CD4-positive, alpha-beta T cell (primary cell): Measurements from ENCODE around the gene COG7. TPM values are rescaled to one million over a fixed set of nuclear protein-coding genes. Genes with fewer than 3 reads are reported as not detected.

Experiments used
- ATAC-seq: fragments of 200-7000 bp; cut with Tn5 transposase; one replicate; pipeline ENCODE4 v1.10.0; 2022; ENCODE audit warnings: mild to moderate bottlenecking; ENCODE audit not compliant: poor library complexity
- CTCF ChIA-PET: fragments of 350-600 bp; sonication (Branson Sonifier 250); formaldehyde crosslinking; loops from one replicate; lab custom pipeline; 2021; ENCODE audit warnings: antibody characterized with exemption, inconsistent platforms; lab: Charles Lee
- POLR2A ChIA-PET: fragments of 350-600 bp; sonication (Branson Sonifier 250); formaldehyde crosslinking; loops from one replicate; lab custom pipeline; 2021; ENCODE audit warnings: antibody characterized with exemption, inconsistent platforms; lab: Charles Lee
- DNase-seq, 14 experiments: peaks; one replicate each; pipeline ENCODE4 v3.0.0-alpha.2; 2013 to 2020; ENCODE audit warnings: mixed read lengths in 2 of 14
- H3K27ac ChIP-seq, 2 donors: one replicate each; pipeline versions ENCODE4 v1.5.1 to v1.7.0; 2013; ENCODE audit warnings: low read length in 2 of 2, low read depth in 1 of 2, mild to moderate bottlenecking in 1 of 2
- H3K27me3 ChIP-seq, 2 experiments: 1 replicate in 1 of 2; 2 replicates in 1 of 2; pipeline versions ENCODE4 v1.6.1 to v1.7.0; 2013; ENCODE audit warnings: low read length in 2 of 2, control low read depth in 1 of 2, mild to moderate bottlenecking in 1 of 2, moderate library complexity in 1 of 2; ENCODE audit not compliant: insufficient read depth in 2 of 2, control insufficient read depth in 1 of 2
- H3K36me3 ChIP-seq: one replicate; pipeline ENCODE4 v1.6.1; 2013; ENCODE audit warnings: low read length, control low read depth; ENCODE audit not compliant: insufficient read depth
- H3K4me1 ChIP-seq: one replicate; pipeline ENCODE4 v1.6.1; 2013; ENCODE audit warnings: low read length, control low read depth; ENCODE audit not compliant: insufficient read depth
- H3K4me3 ChIP-seq: one replicate; pipeline ENCODE4 v1.5.1; 2013; ENCODE audit warnings: mild to moderate bottlenecking, low read length, moderate library complexity
- H3K9me3 ChIP-seq, 2 experiments: 1 replicate in 1 of 2; 2 replicates in 1 of 2; pipeline versions ENCODE4 v1.6.1 to v1.7.0; 2013; ENCODE audit warnings: low read length in 2 of 2, mild to moderate bottlenecking in 2 of 2, control low read depth in 1 of 2, moderate library complexity in 1 of 2; ENCODE audit not compliant: control insufficient read depth in 1 of 2, insufficient read depth in 1 of 2
- H3K27ac Mint-ChIP-seq: one replicate; pipeline ENCODE4 v1.8.0; 2020; ENCODE audit warnings: mixed read lengths
- H3K27me3 Mint-ChIP-seq: one replicate; pipeline ENCODE4 v1.8.0; 2021; ENCODE audit warnings: mixed read lengths
- H3K36me3 Mint-ChIP-seq: one replicate; pipeline ENCODE4 v1.8.0; 2021; ENCODE audit warnings: low read depth, mixed read lengths
- H3K4me1 Mint-ChIP-seq: one replicate; pipeline ENCODE4 v1.8.0; 2021; ENCODE audit warnings: low read depth, mixed read lengths
- H3K4me3 Mint-ChIP-seq: one replicate; pipeline ENCODE4 v1.8.0; 2020; ENCODE audit warnings: mild to moderate bottlenecking, mixed read lengths
- H3K9me3 Mint-ChIP-seq: one replicate; pipeline ENCODE4 v1.8.0; 2020; ENCODE audit warnings: mixed read lengths
- intact Hi-C, 2 experiments: fragments of 100-400 bp; cut with DNase I in 1 of 2; cut with micrococcal nuclease in 1 of 2; formaldehyde crosslinking; loops; one replicate each; pipeline versions ENCODE4 v1.15.1 to v1.9.0; 2023 to 2025; cut with DNase I, micrococcal nuclease
- total RNA-seq, 174 experiments: library from RNA in 2 of 174; stranded (reverse) in 2 of 174; gene quantifications; one replicate each; pipeline ENCODE4 v1.2.3 and lab custom pipeline; 2021 to 2026
- TF ChIP-seq, protein P1 (sequence below): fragments of 200-600 bp; IDR thresholded peaks from one replicate; pipeline ENCODE4 v1.8.0; 2022; ENCODE audit warnings: antibody characterized with exemption, mild to moderate bottlenecking

Gene COG7
- total RNA-seq, 2 experiments from 2014 or later, result 12.6 to 13.6 TPM

DNA sequence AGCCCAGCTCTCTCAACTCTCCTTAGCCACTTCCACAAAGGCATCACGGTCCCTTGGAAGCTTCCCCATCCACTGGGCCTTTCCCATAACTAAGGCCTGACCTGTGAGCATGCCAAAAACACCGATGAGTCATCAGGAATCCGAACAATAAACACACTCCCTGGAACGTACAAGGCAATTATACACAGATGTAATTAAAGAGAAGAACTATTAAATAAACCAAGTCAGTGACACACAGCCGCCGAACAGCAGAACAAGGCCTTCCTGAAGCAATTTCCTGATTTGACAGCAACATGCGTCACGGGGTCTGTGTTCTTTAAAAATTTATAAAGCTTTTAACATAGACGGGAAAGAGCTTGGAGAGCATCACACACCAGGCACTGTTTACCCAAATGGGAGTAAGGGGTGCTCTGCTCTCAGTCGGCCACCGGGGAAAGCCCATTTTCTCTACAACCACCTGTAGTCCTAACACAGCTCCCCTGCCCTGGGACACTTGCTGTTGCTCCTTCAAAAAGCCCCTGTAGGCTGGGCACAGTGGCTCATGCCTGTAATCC lies 29.4 kb downstream of the COG7 start:
- no peak overlapping the region for H3K4me3 Mint-ChIP-seq
- no peak overlapping the region for H3K27ac ChIP-seq

DNA sequence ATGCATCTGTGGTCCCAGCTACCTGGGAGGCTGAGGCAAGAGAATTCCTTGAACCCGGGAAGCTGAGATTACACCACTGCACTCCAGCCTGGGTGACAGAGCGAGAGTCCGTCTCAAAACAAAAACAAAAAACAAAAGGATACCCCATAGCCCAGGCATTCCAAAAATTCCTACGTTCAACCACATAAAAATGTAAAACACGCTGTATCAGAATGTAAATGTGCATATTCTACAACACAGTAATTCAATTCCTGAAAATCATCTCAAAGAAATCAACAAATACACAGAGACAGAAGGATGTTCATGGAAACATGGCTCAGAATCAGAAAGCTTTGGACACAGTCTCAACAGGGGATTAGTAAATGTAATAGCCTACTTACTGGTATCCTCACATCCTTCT lies 33.0 kb downstream of the COG7 start:
- Histone ChIP-seq H3K27ac (no peak overlapping the region), H3K9me3 (no peaks in the 10 kb centered on the region), H3K4me1 (no peaks in the 10 kb centered on the region), H3K36me3 (peaks cover 51% of the 10 kb centered on the region), H3K27me3 (no peaks in the 10 kb centered on the region), H3K4me3 (no peak overlapping the region)
- no peak for DNase-seq
- Mint-ChIP-seq H3K9me3 (no peaks in the 10 kb centered on the region), H3K27me3 (no peaks in the 10 kb centered on the region), H3K27ac (no peak overlapping the region), H3K4me1 (no peaks in the 10 kb centered on the region), H3K36me3 (peaks cover 65% of the 10 kb centered on the region), H3K4me3 (no peak overlapping the region)
- CTCF ChIA-PET, result interaction anchor here (1.0 kb wide), 1 partner anchor 16 kb away, joined by 3 read pairs; no protein-coding TSS in a partner anchor
- ATAC-seq, result no peak
- intact Hi-C loops, result no loop called here
- POLR2A ChIA-PET, result no interaction called here
- TF ChIP-seq, protein P1, sequence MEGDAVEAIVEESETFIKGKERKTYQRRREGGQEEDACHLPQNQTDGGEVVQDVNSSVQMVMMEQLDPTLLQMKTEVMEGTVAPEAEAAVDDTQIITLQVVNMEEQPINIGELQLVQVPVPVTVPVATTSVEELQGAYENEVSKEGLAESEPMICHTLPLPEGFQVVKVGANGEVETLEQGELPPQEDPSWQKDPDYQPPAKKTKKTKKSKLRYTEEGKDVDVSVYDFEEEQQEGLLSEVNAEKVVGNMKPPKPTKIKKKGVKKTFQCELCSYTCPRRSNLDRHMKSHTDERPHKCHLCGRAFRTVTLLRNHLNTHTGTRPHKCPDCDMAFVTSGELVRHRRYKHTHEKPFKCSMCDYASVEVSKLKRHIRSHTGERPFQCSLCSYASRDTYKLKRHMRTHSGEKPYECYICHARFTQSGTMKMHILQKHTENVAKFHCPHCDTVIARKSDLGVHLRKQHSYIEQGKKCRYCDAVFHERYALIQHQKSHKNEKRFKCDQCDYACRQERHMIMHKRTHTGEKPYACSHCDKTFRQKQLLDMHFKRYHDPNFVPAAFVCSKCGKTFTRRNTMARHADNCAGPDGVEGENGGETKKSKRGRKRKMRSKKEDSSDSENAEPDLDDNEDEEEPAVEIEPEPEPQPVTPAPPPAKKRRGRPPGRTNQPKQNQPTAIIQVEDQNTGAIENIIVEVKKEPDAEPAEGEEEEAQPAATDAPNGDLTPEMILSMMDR, result no peak

More for the DNA sequence above, 29.4 kb downstream of the COG7 start:
- intact Hi-C loops, result no loop called here
- ATAC-seq, result no peak
- Histone ChIP-seq H3K4me1 (no peaks in the 10 kb centered on the region), H3K36me3 (peaks cover 31% of the 10 kb centered on the region), H3K9me3 (no peaks in the 10 kb centered on the region), H3K4me3 (no peak overlapping the region), H3K27me3 (no peaks in the 10 kb centered on the region)
- Mint-ChIP-seq H3K36me3 (peaks cover 49% of the 10 kb centered on the region), H3K9me3 (no peaks in the 10 kb centered on the region), H3K27ac (no peak overlapping the region), H3K4me1 (no peaks in the 10 kb centered on the region), H3K27me3 (no peaks in the 10 kb centered on the region)
- no peak for DNase-seq
- POLR2A ChIA-PET, result no interaction called here
- CTCF ChIA-PET, result no interaction called here
- TF ChIP-seq, protein P1, result no peak

DNA sequence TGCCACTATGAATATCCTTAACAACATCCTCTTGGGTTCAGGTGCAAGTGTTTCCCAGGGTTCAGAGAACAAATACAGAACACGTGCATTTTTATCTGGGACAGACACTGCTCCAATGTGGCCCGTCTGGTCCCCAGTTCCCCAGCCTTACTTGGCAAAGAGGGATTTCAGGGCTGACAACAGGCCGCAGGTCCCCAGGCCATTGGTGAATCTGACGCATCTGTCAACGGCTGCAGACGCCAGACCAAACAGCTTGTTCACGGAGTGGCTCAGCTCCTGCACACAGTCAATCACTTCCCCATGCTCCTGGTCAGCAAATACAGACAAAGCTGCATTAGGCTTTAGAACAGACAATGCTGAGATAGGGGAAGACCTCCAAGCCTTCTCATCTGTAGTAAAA lies 36.2 kb downstream of the COG7 start:
- peaks cover 64% of the 10 kb centered on the region for H3K36me3 ChIP-seq
- CTCF ChIA-PET, result no interaction called here
- H3K4me1 Mint-ChIP-seq, result no peaks in the 10 kb centered on the region

More for the DNA sequence above, 36.2 kb downstream of the COG7 start:
- TF ChIP-seq, protein P1, result no peak
- Histone ChIP-seq H3K4me1 (no peaks in the 10 kb centered on the region), H3K27me3 (no peaks in the 10 kb centered on the region), H3K4me3 (no peak overlapping the region), H3K9me3 (no peaks in the 10 kb centered on the region), H3K27ac (no peak overlapping the region)
- ATAC-seq, result no peak
- DNase-seq, result no peak
- intact Hi-C loops, result no loop called here
- POLR2A ChIA-PET, result no interaction called here
- Mint-ChIP-seq H3K36me3 (peaks cover 79% of the 10 kb centered on the region), H3K4me3 (no peak overlapping the region), H3K27ac (no peak overlapping the region), H3K27me3 (no peaks in the 10 kb centered on the region), H3K9me3 (no peaks in the 10 kb centered on the region)
